Breast epithelium (tissue), 3 donors: ENCODE data around the gene STARD5.

ENCODE experiments used
- POLR2A ChIP-seq: fragments of 450-650 bp; IDR thresholded peaks from one replicate; pipeline ENCODE4 v1.6.1; 2016; ENCODE audit warnings: antibody characterized with exemption, mild to moderate bottlenecking, moderate library complexity
- POLR2AphosphoS5 ChIP-seq, 3 donors: sonication (generic); formaldehyde crosslinking; IDR thresholded peaks; one replicate each; pipeline ENCODE4 v1.6.1; 2017; ENCODE audit warnings: antibody characterized with exemption in 3 of 3
- TF ChIP-seq, protein P1 (sequence below), 3 donors: fragments of 450-650 bp; IDR thresholded peaks; one replicate each; pipeline ENCODE4 v1.5.1; 2016 to 2017; ENCODE audit warnings: antibody characterized with exemption in 3 of 3, mild to moderate bottlenecking in 3 of 3, moderate library complexity in 3 of 3

- TF ChIP-seq, protein P1, sequence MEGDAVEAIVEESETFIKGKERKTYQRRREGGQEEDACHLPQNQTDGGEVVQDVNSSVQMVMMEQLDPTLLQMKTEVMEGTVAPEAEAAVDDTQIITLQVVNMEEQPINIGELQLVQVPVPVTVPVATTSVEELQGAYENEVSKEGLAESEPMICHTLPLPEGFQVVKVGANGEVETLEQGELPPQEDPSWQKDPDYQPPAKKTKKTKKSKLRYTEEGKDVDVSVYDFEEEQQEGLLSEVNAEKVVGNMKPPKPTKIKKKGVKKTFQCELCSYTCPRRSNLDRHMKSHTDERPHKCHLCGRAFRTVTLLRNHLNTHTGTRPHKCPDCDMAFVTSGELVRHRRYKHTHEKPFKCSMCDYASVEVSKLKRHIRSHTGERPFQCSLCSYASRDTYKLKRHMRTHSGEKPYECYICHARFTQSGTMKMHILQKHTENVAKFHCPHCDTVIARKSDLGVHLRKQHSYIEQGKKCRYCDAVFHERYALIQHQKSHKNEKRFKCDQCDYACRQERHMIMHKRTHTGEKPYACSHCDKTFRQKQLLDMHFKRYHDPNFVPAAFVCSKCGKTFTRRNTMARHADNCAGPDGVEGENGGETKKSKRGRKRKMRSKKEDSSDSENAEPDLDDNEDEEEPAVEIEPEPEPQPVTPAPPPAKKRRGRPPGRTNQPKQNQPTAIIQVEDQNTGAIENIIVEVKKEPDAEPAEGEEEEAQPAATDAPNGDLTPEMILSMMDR (IDR thresholded peaks at IDR 0.05): no peak
- no peak for TF ChIP-seq POLR2AphosphoS5 (IDR thresholded peaks at IDR 0.05)
- no peak for TF ChIP-seq POLR2A
Measured at GRCh38 chr15:81289910-81290309, 34.0 kb downstream of the STARD5 start.
